NCI-H2171 treated with DMSO at 0.1 percent for 48 hours (cell line): ENCODE results near the gene SPATA2.
"Not testable (repeated sequence)": the region's sequence is repeated elsewhere in the genome, so short reads cannot be mapped to it uniquely, and the experiment has no call there.

Experiments
- DNase-seq: peaks from one replicate; lab custom pipeline; 2025; lab: John Stamatoyannopoulos, UW

SPATA2 gene

GRCh38 chr20:49901588-49901987 lies 13.7 kb downstream of the SPATA2 start:
- DNase-seq, result peak; percentile 9

- DNase-seq, result peak; percentile 34
Observed at GRCh38 chr20:49899541-49900383, 15.6 kb downstream of the SPATA2 start.

GRCh38 chr20:49896204-49896603 lies 19.1 kb downstream of the SPATA2 start:
- DNase-seq, result no peak

GRCh38 chr20:49895474-49896093 lies 19.7 kb downstream of the SPATA2 start:
- not testable (repeated sequence) for DNase-seq

GRCh38 chr20:49894073-49894470 lies 21.3 kb downstream of the SPATA2 start:
- DNase-seq, result no peak

GRCh38 chr20:49893242-49894072 lies 21.9 kb downstream of the SPATA2 start:
- no peak for DNase-seq

- no peak for DNase-seq
Observed at GRCh38 chr20:49892817-49893216, 22.5 kb downstream of the SPATA2 start.

GRCh38 chr20:49892260-49892659 lies 23.1 kb downstream of the SPATA2 start:
- DNase-seq, result no peak

- no peak for DNase-seq
Observed at GRCh38 chr20:49891476-49892110, 23.7 kb downstream of the SPATA2 start.

- no peak for DNase-seq
Observed at GRCh38 chr20:49890471-49891361, 24.6 kb downstream of the SPATA2 start.

GRCh38 chr20:49889935-49890333 lies 25.4 kb downstream of the SPATA2 start:
- no peak for DNase-seq

GRCh38 chr20:49889001-49889934 lies 26.1 kb downstream of the SPATA2 start:
- DNase-seq, result no peak

- DNase-seq, result peak; percentile 85
Observed at GRCh38 chr20:49888212-49889000, 26.9 kb downstream of the SPATA2 start.

GRCh38 chr20:49887251-49888211 lies 27.8 kb downstream of the SPATA2 start:
- no peak for DNase-seq

GRCh38 chr20:49886571-49887213 lies 28.6 kb downstream of the SPATA2 start:
- DNase-seq, result no peak

- DNase-seq, result no peak
Observed at GRCh38 chr20:49885558-49886332, 29.6 kb downstream of the SPATA2 start.
